GM12801 (cell line): ENCODE measurements around the gene SLC22A23.

Experiments used
- TF ChIP-seq, protein P1 (sequence below): IDR thresholded peaks from one replicate; pipeline ENCODE4 v1.5.1; 2011; ENCODE audit warnings: control low read depth; ENCODE audit not compliant: insufficient read length; ENCODE audit errors: extremely low read depth

The SLC22A23 gene

GRCh38 chr6:3455569-3456394, 1.1 kb downstream of the SLC22A23 start:
- TF ChIP-seq, protein P1, sequence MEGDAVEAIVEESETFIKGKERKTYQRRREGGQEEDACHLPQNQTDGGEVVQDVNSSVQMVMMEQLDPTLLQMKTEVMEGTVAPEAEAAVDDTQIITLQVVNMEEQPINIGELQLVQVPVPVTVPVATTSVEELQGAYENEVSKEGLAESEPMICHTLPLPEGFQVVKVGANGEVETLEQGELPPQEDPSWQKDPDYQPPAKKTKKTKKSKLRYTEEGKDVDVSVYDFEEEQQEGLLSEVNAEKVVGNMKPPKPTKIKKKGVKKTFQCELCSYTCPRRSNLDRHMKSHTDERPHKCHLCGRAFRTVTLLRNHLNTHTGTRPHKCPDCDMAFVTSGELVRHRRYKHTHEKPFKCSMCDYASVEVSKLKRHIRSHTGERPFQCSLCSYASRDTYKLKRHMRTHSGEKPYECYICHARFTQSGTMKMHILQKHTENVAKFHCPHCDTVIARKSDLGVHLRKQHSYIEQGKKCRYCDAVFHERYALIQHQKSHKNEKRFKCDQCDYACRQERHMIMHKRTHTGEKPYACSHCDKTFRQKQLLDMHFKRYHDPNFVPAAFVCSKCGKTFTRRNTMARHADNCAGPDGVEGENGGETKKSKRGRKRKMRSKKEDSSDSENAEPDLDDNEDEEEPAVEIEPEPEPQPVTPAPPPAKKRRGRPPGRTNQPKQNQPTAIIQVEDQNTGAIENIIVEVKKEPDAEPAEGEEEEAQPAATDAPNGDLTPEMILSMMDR, result no peak

DNA sequence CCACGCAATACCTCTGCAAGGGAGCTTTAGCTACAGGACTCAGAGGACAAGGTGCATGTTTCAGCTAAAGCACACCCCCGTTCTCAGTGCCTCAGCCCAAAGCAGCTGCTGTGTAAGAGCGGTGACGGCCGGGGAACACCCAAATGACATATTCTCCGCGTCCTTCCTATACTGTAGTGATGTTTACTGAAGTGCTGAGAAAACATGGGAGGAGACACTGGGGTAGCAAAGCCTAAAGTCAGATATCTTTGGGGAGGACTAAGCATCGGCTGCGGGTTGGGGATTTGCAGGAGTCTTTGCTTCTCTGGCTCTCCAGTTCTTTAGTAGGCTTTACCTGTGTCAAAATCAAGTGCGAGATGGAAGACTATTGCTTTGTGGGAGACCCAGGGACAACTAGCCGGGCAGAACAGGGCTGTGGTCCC, 1.7 kb downstream of the SLC22A23 start:
- TF ChIP-seq, protein P1, result no peak

- TF ChIP-seq, protein P1, result no peak
Observed at GRCh38 chr6:3454273-3455010, 2.4 kb downstream of the SLC22A23 start.

DNA sequence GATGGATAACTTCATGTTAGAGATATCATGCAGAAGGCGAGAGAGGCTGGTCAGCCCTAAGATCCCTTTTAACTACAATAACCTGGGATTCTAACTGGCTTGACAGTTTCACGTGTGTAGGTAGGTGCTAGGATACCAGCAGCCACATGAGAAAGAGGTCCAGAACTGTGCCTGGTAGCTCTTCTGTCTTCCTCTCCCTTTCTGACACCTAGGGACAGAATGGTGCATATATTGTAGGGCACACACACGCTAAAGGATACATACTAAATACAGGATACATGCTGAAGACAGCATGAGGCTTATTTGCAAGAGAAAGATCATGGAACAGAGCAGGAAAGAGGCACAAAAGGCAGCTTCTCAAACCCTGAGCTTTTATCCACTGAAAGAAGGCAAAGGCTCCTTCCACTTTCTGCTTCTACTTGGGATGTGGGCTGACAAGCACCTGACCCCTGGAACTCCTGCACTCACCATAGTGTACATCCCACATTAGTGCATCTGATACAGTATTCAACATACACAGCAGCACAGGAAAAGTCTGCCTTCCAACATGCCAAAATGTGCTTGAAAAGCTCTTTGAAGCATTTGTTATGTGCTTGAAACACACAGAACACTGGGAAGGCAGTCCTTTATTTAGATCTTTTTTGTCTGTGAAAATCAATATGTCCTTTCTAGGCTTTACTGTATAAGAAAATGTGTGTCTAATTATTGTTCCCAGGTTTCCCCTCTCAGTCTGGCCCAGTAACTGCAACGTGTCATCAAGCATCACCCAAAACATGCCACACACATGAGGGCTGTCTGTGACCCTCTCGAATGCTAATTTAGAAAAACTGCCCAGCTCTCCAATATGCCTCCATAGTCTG, 3.2 kb downstream of the SLC22A23 start:
- TF ChIP-seq, protein P1, result no peak

GRCh38 chr6:3451498-3451897, 5.4 kb downstream of the SLC22A23 start:
- TF ChIP-seq, protein P1, result no peak

GRCh38 chr6:3450888-3451287, 6.0 kb downstream of the SLC22A23 start:
- TF ChIP-seq, protein P1, result no peak
